GM19193 (cell line): ENCODE data around the gene NABP1.

Experiments used
- POLR2A ChIP-seq: IDR thresholded peaks from 4 replicates; pipeline ENCODE4 v1.6.1; 2011; ENCODE audit not compliant: insufficient read depth, insufficient read length; ENCODE audit errors: extremely low read depth

Gene NABP1, protein sequence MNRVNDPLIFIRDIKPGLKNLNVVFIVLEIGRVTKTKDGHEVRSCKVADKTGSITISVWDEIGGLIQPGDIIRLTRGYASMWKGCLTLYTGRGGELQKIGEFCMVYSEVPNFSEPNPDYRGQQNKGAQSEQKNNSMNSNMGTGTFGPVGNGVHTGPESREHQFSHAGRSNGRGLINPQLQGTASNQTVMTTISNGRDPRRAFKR

GRCh38 chr2:191677646-191678436, at the start of gene NABP1:
Gene NABP1 (plus strand): TSS chr2:191678136. CDS start chr2:191678615, 479 bp downstream.
- TF ChIP-seq POLR2A, result peak; percentile 100

- TF ChIP-seq POLR2A, result no peak
Measured at GRCh38 chr2:191629001-191629453, 48.9 kb upstream of the NABP1 start.

DNA sequence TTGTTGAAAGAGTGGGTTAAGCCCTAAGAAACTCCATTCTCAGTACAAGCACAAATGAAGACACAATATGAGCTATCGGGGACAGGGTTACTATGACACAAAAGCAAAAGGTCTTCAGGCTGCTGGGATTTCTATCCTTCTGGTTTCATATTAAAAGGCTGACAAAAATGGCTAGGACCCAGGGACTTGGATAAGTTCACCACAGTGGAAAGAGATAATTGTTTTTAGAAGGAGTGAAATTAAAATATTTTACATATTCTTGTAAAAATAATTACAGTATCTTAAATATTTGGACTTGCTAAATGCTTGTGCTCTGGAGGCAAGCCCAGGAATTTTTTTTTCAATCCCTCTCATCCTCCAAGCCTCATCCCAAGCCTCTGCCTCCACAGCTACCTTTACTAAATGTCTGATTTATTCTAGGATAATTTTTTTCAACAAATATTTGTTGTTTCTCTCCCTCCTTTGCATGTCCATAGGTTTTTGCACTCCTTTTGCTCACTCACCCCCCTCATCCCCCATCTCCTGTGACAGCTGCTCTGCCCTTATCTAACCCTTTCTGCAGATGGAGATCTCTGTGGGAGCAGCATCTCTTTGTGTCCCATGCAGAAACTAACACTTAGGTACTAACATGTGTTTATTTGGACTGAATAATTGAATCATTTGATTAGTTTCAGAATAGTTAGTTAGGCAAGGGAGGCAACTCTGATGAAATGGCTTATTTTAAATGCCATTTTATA, 47.8 kb upstream of the NABP1 start:
- no peak for TF ChIP-seq POLR2A

- no peak for TF ChIP-seq POLR2A
Measured at GRCh38 chr2:191631754-191632153, 46.2 kb upstream of the NABP1 start.

- no peak for TF ChIP-seq POLR2A
Measured at GRCh38 chr2:191632426-191632825, 45.5 kb upstream of the NABP1 start.

- no peak for TF ChIP-seq POLR2A
Measured at GRCh38 chr2:191634791-191635190, 43.1 kb upstream of the NABP1 start.

DNA sequence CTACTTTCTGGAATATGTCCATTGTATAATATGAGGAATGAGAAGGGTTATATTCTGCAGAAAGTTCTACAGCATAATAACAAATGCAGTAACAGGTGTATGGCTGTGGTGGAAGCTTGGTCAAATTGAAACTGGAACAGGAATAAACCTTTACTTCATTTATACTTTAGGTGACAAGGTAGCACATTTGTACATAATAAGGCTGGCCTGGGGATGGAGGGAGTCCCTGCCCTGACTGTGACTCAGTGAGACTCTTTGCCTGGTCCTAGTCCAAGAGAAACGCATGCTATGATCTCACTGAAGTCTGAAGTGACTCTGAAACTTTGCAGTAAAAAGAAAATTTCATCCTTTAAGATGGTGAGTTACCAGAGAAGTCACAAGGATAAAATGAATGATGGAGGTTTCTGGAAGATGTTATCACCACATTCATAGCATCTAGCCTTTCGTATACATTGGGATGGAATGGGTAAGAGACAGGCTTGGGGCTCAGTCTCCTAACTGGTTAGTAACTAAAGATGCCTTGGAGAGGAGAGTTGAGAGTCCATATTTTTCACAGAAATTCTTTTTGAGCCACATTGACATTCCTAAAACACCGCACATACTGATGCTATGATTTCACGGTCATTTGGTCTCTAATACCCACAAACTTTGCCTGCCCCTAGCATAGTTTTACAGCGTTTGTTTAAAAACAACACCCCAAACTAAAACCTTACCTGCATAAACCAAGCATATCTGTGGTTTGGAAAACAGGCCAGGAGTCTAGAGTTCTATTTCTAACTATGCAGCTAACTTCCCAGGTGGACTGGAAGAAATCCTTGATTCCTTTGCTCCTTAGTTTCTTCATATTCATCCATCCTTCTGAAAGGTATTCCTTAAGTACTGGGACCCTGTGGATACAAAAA, 42.4 kb upstream of the NABP1 start:
- TF ChIP-seq POLR2A, result no peak

DNA sequence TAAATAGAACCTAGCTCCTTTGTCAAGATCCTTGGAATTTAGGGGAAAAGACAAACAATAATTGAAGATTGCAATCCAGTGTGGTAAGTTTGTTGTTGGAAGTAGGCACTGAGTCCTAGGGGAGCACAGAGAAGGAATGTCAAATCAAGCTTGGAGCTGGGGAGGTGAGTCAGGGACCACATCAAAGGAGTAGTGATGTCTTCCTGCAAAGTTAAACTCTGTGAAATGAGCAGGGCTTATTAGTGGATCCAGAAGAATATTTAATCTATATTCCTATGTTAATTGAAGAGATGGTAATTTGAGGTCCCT, 41.7 kb upstream of the NABP1 start:
- TF ChIP-seq POLR2A, result no peak

DNA sequence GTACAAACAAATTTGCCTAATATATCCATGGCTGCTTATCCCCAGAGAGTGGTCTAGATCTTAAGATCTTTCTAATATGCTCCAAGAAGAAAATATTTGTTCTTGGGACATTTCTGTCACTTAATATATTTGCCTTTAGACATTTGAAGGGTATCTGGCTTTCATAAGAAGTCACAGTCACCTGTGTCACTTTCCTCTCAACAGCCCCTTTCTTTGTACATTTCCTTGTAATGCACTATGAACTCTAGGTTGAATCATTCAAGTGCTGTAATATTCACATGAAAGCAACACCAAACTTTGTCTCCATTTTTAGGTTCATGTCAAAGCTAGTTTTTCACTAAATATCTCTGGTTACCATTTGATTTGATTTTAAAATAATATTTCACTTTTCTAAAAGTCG, 41.4 kb upstream of the NABP1 start:
- TF ChIP-seq POLR2A, result no peak

- no peak for TF ChIP-seq POLR2A
Measured at GRCh38 chr2:191637182-191638078, 40.5 kb upstream of the NABP1 start.

DNA sequence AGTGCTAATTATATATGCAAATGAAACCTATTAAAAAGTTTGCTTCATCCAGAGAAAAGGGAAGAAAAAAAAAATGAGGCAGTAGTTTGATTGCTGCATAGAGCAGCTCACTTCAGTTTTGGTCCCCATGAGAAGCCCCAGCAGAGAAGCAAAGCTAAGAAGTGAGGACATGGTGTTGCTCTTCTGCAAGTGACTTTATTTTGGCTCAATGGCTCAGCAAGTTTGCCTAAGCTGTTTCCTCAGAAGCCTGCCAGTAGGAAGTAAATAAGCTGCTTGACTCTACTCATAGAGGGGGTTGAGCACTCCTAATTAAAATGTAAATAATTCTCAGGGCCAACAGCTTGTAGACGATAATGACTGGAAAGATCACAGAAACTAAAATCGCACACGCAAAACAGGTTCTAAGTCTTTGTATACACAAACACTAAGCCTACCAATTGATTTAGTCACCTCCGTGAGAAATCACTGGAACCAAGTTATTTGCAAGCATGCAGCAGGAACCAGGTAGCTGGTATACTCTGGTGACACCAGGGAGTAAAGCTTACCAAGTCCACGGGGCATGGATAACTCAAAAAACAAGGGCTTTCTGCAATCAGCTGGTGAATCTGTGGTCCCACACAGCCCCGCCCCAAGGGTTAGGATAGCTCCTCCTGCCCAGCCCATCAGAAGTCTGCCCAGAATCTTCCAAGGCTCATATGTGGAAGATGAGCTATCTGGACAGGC, 39.7 kb upstream of the NABP1 start:
- TF ChIP-seq POLR2A, result no peak

GRCh38 chr2:191638802-191639172, 39.1 kb upstream of the NABP1 start:
- TF ChIP-seq POLR2A, result no peak

- no peak for TF ChIP-seq POLR2A
Measured at GRCh38 chr2:191641609-191642008, 36.3 kb upstream of the NABP1 start.

DNA sequence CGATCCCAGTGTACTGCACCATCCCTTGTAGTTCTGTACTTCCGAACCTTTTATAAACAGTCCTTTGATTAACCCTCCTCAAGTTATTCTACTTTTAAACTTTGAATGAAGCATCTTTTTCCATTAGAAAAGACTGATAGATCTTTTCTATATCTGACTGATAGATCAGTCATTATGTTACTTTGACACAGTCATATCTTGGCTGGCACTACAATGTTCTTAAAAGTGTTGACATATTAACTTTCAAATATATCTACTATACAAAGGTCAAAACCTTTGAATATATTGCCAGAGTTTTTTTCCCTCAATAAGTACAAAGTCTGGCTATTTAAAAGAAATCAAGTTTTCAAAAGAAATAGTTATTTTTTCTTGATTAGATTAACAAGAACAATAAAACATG, 35.4 kb upstream of the NABP1 start:
- TF ChIP-seq POLR2A, result no peak

- no peak for TF ChIP-seq POLR2A
Measured at GRCh38 chr2:191643429-191643828, 34.5 kb upstream of the NABP1 start.
